Uterus (tissue), 2 donors: ENCODE data around the gene TAF9B.

Experiments used
- CTCF ChIP-seq, 4 experiments: fragments of 200-600 bp in 2 of 4; fragments of 450-650 bp in 2 of 4; sonication (generic) in 2 of 4; IDR thresholded peaks; one replicate each; pipeline ENCODE4 v1.5.1; 2016 to 2019; ENCODE audit warnings: antibody characterized with exemption in 4 of 4, mild to moderate bottlenecking in 2 of 4, moderate library complexity in 1 of 4
- POLR2A ChIP-seq, 2 donors: fragments of 450-650 bp; IDR thresholded peaks; one replicate each; pipeline ENCODE4 v1.6.1; 2016; ENCODE audit warnings: antibody characterized with exemption in 2 of 2, mild to moderate bottlenecking in 1 of 2, moderate library complexity in 1 of 2

GRCh38 chrX:78133238-78133960 lies 6.1 kb downstream of the TAF9B start:
- TF ChIP-seq CTCF (IDR thresholded peaks at IDR 0.05) (no peak), POLR2A (IDR thresholded peaks at IDR 0.05) (no peak)
